ENCODE measurements around the gene SLC12A2.

DNA sequence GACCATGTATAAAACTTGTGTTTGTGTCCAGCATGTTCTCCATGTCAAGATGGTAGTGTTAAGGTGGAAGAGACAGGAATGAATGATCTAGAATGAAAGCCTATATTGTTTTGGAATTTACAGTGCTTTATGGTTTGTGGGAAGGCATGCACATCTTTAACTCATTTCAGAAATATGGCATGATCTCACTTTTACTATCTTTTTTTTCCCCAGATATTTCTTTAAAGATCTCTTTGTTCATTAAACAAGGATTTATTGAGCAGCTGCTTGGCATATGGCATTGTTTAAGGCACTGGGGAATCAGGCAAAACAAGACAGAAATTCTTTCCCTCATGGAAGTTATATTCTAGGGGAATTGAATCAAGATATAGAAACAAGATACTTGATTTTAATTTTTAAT lies 51.7 kb downstream of the SLC12A2 start:
- no peak for TF ChIP-seq SIN3A (IDR thresholded peaks at IDR 0.05; ENCODE audit: borderline replicate concordance, insufficient read depth, low read length)
- TF ChIP-seq, protein P1, sequence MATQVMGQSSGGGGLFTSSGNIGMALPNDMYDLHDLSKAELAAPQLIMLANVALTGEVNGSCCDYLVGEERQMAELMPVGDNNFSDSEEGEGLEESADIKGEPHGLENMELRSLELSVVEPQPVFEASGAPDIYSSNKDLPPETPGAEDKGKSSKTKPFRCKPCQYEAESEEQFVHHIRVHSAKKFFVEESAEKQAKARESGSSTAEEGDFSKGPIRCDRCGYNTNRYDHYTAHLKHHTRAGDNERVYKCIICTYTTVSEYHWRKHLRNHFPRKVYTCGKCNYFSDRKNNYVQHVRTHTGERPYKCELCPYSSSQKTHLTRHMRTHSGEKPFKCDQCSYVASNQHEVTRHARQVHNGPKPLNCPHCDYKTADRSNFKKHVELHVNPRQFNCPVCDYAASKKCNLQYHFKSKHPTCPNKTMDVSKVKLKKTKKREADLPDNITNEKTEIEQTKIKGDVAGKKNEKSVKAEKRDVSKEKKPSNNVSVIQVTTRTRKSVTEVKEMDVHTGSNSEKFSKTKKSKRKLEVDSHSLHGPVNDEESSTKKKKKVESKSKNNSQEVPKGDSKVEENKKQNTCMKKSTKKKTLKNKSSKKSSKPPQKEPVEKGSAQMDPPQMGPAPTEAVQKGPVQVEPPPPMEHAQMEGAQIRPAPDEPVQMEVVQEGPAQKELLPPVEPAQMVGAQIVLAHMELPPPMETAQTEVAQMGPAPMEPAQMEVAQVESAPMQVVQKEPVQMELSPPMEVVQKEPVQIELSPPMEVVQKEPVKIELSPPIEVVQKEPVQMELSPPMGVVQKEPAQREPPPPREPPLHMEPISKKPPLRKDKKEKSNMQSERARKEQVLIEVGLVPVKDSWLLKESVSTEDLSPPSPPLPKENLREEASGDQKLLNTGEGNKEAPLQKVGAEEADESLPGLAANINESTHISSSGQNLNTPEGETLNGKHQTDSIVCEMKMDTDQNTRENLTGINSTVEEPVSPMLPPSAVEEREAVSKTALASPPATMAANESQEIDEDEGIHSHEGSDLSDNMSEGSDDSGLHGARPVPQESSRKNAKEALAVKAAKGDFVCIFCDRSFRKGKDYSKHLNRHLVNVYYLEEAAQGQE (IDR thresholded peaks at IDR 0.05; ENCODE audit: insufficient read depth in 1 of 2, low read depth in 2 of 2, low read length in 2 of 2), result no peak

Measured in PFSK-1 (cell line).